ENCODE measurements around the gene NUP188.

GRCh38 chr9:129037767-129038098 is 90.2 kb downstream of the NUP188 start:
- TF ChIP-seq, protein P1, sequence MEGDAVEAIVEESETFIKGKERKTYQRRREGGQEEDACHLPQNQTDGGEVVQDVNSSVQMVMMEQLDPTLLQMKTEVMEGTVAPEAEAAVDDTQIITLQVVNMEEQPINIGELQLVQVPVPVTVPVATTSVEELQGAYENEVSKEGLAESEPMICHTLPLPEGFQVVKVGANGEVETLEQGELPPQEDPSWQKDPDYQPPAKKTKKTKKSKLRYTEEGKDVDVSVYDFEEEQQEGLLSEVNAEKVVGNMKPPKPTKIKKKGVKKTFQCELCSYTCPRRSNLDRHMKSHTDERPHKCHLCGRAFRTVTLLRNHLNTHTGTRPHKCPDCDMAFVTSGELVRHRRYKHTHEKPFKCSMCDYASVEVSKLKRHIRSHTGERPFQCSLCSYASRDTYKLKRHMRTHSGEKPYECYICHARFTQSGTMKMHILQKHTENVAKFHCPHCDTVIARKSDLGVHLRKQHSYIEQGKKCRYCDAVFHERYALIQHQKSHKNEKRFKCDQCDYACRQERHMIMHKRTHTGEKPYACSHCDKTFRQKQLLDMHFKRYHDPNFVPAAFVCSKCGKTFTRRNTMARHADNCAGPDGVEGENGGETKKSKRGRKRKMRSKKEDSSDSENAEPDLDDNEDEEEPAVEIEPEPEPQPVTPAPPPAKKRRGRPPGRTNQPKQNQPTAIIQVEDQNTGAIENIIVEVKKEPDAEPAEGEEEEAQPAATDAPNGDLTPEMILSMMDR (IDR thresholded peaks at IDR 0.05 in 8 of 11, conservative IDR thresholded peaks at IDR 0.05 in 3 of 11) = no peak
- no peak for TF ChIP-seq POLR2A (IDR thresholded peaks at IDR 0.05)
- no peak for TF ChIP-seq POLR2AphosphoS5 (IDR thresholded peaks at IDR 0.05)
